Measurements from ENCODE around the gene SPEM1. TPM values are rescaled to one million over a fixed set of nuclear protein-coding genes. Genes with fewer than 3 reads are reported as not detected.

SPEM1 gene
- total RNA-seq, 4 donors from 2014 or later, result not detected

GRCh38 chr17:7437950-7438614, 18.0 kb downstream of the SPEM1 start:
- peaks cover 0 to 60% (median 5%) of the 10 kb centered on the region in 4 donors for H3K27me3 ChIP-seq
- intact Hi-C loops (cut with DNase I), result loop anchor here (5.0 kb wide), 1 partner anchor 81 kb away; the partner anchor contains the start of gene TMEM95
- 22 to 25% methylated on average over 13 to 14 of the region's 48 CpGs for WGBS, 2 donors
- peak overlapping the region; percentile 38 to 80 (median 60) for H3K4me3 ChIP-seq
- H3K9me3 ChIP-seq, result no peaks in the 10 kb centered on the region
- peaks cover 53 to 68% (median 54%) of the 10 kb centered on the region in 3 donors for H3K4me1 ChIP-seq
- TF ChIP-seq POLR2A (IDR thresholded peaks at IDR 0.05) (peak in 1 of 4 donors; percentile 45), CTCF (IDR thresholded peaks at IDR 0.05) (no peak)
- peak overlapping the region; percentile 92 to 94 (median 94) for H3K27ac ChIP-seq
- DNase-seq, result no peak
- H3K36me3 ChIP-seq, result no peaks in the 10 kb centered on the region

GRCh38 chr17:7438656-7439460, 18.7 kb downstream of the SPEM1 start:
- peaks cover 0 to 60% (median 5%) of the 10 kb centered on the region in 4 donors for H3K27me3 ChIP-seq
- H3K4me3 ChIP-seq, result peak overlapping the region; percentile 38 to 80 (median 60)
- peaks cover 53 to 75% (median 58%) of the 10 kb centered on the region in 3 donors for H3K4me1 ChIP-seq
- no peak for DNase-seq
- H3K36me3 ChIP-seq, result no peaks in the 10 kb centered on the region
- H3K9me3 ChIP-seq, result no peaks in the 10 kb centered on the region
- 38% methylated on average over 11 of the region's 11 CpGs for WGBS, 2 donors
- intact Hi-C loops (cut with DNase I), result loop anchor here (5.0 kb wide), 1 partner anchor 82 kb away; the partner anchor contains the start of gene TMEM95
- H3K27ac ChIP-seq, result peak overlapping the region; percentile 92 to 94 (median 94)
- TF ChIP-seq CTCF (IDR thresholded peaks at IDR 0.05), result no peak
- TF ChIP-seq POLR2A (IDR thresholded peaks at IDR 0.05), result no peak

GRCh38 chr17:7439462-7440112, 19.5 kb downstream of the SPEM1 start, which contains the start of gene FGF11:
TSS of gene FGF11 (plus strand) at chr17:7439512. CDS start at chr17:7439621, 109 bp downstream.
- WGBS, 2 donors, result 2 to 3% methylated on average over 7 to 10 of the region's 50 CpGs
- peak within 1 kb of the TSS; percentile 38 to 80 (median 60) for H3K4me3 ChIP-seq
- DNase-seq, result no peak
- no peaks in the 10 kb centered on the region for H3K9me3 ChIP-seq
- TF ChIP-seq POLR2A (IDR thresholded peaks at IDR 0.05) (no peak), CTCF (IDR thresholded peaks at IDR 0.05) (no peak)
- peak within 1 kb of the TSS; percentile 92 to 94 (median 94) for H3K27ac ChIP-seq
- intact Hi-C loops (cut with DNase I), result loop anchor here (5.0 kb wide), 2 partner anchors 38 to 82 kb away; partner anchors contain the start of genes TMEM95 and ZBTB4
- no peaks in the 10 kb centered on the region for H3K36me3 ChIP-seq
- peaks cover 53 to 80% (median 65%) of the 10 kb centered on the region in 3 donors for H3K4me1 ChIP-seq
- peaks cover 0 to 59% (median 5%) of the 10 kb centered on the region in 4 donors for H3K27me3 ChIP-seq

- DNase-seq, result no peak
- H3K36me3 ChIP-seq, result no peaks in the 10 kb centered on the region
- WGBS, 2 donors, result 7 to 13% methylated on average over 3 to 13 of the region's 46 CpGs
- H3K27ac ChIP-seq, result peak overlapping the region in 3 of 4 donors; percentile 7 to 93 (median 39)
- no peaks in the 10 kb centered on the region for H3K9me3 ChIP-seq
- peaks cover 57 to 82% (median 68%) of the 10 kb centered on the region in 3 donors for H3K4me1 ChIP-seq
- peaks cover 0 to 61% (median 5%) of the 10 kb centered on the region in 4 donors for H3K27me3 ChIP-seq
- H3K4me3 ChIP-seq, result peak overlapping the region; percentile 30 to 80 (median 60)
- TF ChIP-seq CTCF (IDR thresholded peaks at IDR 0.05) (no peak), POLR2A (IDR thresholded peaks at IDR 0.05) (no peak)
- intact Hi-C loops (cut with DNase I), result loop anchor here (5.0 kb wide), 1 partner anchor 37 kb away; the partner anchor contains the start of gene ZBTB4
These were observed 20.1 kb downstream of the SPEM1 start for GRCh38 chr17:7440113-7440833.

Data from esophagus squamous epithelium (tissue), 5 donors.